Aorta (tissue), 5 donors: ENCODE measurements around the gene GALNT9. TPM values are rescaled to one million over a fixed set of nuclear protein-coding genes. Genes with fewer than 3 reads are reported as not detected.

ENCODE experiments used
- ATAC-seq: fragments of 200-7000 bp; cut with Tn5 transposase; one replicate; pipeline ENCODE4 v1.9.1; 2022; ENCODE audit warnings: moderate library complexity; ENCODE audit not compliant: low FRiP score
- DNase-seq, 2 donors: peaks; one replicate each; pipeline ENCODE4 v3.0.0-alpha.2; 2020
- H3K27ac ChIP-seq, 2 donors: one replicate each; pipeline ENCODE4 v1.5.1; 2013; ENCODE audit warnings: low read length in 2 of 2, mild to moderate bottlenecking in 2 of 2, moderate library complexity in 2 of 2, control low read depth in 1 of 2, inconsistent platforms in 1 of 2, low read depth in 1 of 2
- H3K27me3 ChIP-seq, 2 donors: one replicate each; pipeline ENCODE4 v1.6.1; 2013; ENCODE audit warnings: control low read depth in 1 of 2, low read length in 1 of 2, mild to moderate bottlenecking in 1 of 2, moderate library complexity in 1 of 2; ENCODE audit not compliant: insufficient read depth in 2 of 2, control insufficient read depth in 1 of 2
- H3K36me3 ChIP-seq, 2 donors: one replicate each; pipeline ENCODE4 v1.6.1; 2013; ENCODE audit warnings: control low read depth in 1 of 2, low read length in 1 of 2, mild to moderate bottlenecking in 1 of 2; ENCODE audit not compliant: insufficient read depth in 2 of 2, control insufficient read depth in 1 of 2
- H3K4me1 ChIP-seq, 2 donors: one replicate each; pipeline ENCODE4 v1.6.1; 2013; ENCODE audit warnings: low read length in 2 of 2, control low read depth in 1 of 2, mild to moderate bottlenecking in 1 of 2, moderate library complexity in 1 of 2; ENCODE audit not compliant: insufficient read depth in 2 of 2, control insufficient read depth in 1 of 2
- H3K4me3 ChIP-seq, 2 donors: one replicate each; pipeline ENCODE4 v1.5.1; 2013; ENCODE audit warnings: low read length in 2 of 2, control low read depth in 1 of 2, mild to moderate bottlenecking in 1 of 2
- H3K9me3 ChIP-seq: one replicate; pipeline ENCODE4 v1.6.1; 2013; ENCODE audit warnings: mild to moderate bottlenecking, low read length; ENCODE audit not compliant: control insufficient read depth
- WGBS, 2 donors: extraction: QIAGEN DNeasy Blood & Tissue Kit; methylation state at CpG; one replicate each; pipeline ENCODE4 v1.1.7; 2013; 5-methylcytosine and 5-hydroxymethylcytosine counted together
- intact Hi-C, 2 donors: fragments of 100-400 bp; cut with DNase I; formaldehyde crosslinking; loops; one replicate each; pipeline versions ENCODE4 v1.14.2 to v1.15.0; 2022
- polyA plus RNA-seq, 2 donors: library from polyadenylated mRNA; stranded (reverse); fragments of 200-250 nt; gene quantifications; one replicate each; pipeline ENCODE4 v1.2.3, GENCODE V29; 2013
- total RNA-seq, 2 donors: library from RNA; stranded (reverse); fragmentation: NEBNext Ultra II Directional; extraction: Animal tissue kit (Norgen Biotek cat#: 25700); gene quantifications; one replicate each; pipeline ENCODE4 v1.2.1, GENCODE V29; 2021
- donor health status: healthy with polysubstance abuse.
- donor health status: Bipolar disorder and iron deficiency.
- donor health status: DM: no; HTN: no; CAD: no.
- donor health status: DM: no; HTN: no; CAD: no.
- donor health status: DM: yes; HTN: yes; CAD: no.

The GALNT9 gene
- total and polyA plus RNA-seq, 4 donors, result 0.62 to 0.84 TPM; not detected in 2

DNA sequence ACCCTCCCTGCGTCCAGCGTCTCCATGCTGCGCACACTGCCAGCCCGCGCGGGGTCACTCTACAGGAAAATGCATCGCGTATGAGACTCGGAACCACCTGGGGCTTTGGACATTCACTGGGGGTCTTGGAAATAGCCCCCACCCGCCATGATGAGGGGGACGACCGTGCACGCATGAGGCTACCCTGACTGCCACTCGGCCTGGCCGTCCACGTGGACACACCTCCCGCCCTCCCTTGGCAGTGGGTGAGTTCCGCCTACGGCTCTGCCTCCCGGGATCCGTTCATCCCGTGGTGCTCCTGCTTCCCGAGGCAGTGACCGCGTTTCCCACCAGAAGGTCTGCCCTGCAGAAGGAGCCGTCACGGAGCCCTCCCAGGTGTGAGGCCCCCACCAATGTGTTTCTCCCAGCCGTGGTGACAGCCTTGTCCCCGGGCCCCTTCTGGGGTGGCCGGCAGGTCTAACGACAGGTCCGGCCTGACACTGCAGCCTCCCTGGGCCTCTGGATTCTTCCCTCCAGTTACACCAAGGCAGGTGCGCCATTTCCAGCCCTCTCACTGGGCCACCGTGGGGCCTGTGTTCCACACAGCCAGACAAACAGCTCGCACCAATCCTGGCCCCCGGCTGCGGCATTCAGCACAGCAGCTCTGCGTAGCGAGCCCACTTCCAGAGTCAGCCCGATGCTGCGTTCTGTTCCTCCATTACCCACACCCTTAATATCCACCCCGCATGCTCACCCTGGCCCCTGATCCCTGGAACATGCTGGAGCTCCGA lies 11.1 kb upstream of the GALNT9 start:
- Histone ChIP-seq H3K27ac (no peak overlapping the region), H3K36me3 (no peaks in the 10 kb centered on the region), H3K4me1 (no peaks in the 10 kb centered on the region), H3K9me3 (peaks cover 4% of the 10 kb centered on the region), H3K27me3 (no peaks in the 10 kb centered on the region), H3K4me3 (no peak overlapping the region)
- no peak for ATAC-seq
- intact Hi-C loops, result no loop called here
- DNase-seq, result no peak
- 80 to 85% methylated on average over 41 to 43 of the region's 43 CpGs for WGBS, 2 donors

DNA sequence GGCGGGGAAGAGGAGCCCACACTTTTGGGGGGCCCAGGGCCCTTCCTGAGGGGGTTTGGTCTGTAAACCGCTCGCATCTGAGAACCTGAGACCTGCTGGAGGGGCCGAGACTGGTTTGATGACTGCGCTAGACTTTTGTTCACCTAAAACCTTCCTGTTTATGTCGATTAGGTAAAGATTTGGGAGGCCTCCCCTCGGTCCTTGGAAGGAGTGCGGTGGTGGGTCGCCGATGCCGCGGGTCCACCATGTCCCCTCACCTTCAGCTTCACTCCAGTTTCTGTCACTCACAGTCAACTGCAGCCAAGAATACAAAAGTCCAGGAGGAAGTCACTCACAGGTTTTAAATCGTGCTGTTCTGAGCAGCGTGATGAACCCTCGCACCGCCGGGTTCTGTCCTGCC lies 10.5 kb upstream of the GALNT9 start:
- DNase-seq (no peak), ATAC-seq (no peak)
- Histone ChIP-seq H3K27ac (no peak overlapping the region), H3K36me3 (no peaks in the 10 kb centered on the region), H3K9me3 (peaks cover 4% of the 10 kb centered on the region), H3K27me3 (no peaks in the 10 kb centered on the region), H3K4me3 (no peak overlapping the region), H3K4me1 (no peaks in the 10 kb centered on the region)
- intact Hi-C loops, result no loop called here
- WGBS, 2 donors, result 78 to 85% methylated on average over 17 of the region's 17 CpGs

DNA sequence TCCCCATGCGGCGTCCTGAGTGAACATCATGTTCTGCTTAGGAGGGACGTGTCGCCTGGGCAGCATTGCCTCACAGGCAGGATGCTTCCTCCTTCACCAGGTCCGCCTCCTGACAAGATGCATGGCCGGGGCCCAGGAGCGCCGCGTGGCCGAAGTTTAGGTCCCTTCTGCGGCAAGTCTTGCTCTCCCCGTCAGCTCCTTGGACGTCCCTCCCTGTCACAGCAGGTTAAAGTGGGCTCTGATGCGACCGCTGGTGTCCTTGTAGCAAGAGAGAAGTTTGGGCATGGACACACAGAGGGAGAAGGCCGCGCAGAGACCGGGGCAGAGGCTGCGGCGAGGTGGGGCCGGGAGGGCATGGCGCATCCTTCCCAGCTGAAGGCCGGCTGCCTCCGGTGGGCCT lies 9.4 kb upstream of the GALNT9 start:
- H3K36me3 ChIP-seq, result no peaks in the 10 kb centered on the region
- no peaks in the 10 kb centered on the region for H3K27me3 ChIP-seq
- WGBS, 2 donors, result 80 to 84% methylated on average over 24 of the region's 24 CpGs
- no peaks in the 10 kb centered on the region for H3K4me1 ChIP-seq
- intact Hi-C loops, result no loop called here
- H3K9me3 ChIP-seq, result peaks cover 4% of the 10 kb centered on the region
- ATAC-seq, result no peak
- DNase-seq, result no peak
- no peak overlapping the region for H3K4me3 ChIP-seq
- no peak overlapping the region for H3K27ac ChIP-seq

DNA sequence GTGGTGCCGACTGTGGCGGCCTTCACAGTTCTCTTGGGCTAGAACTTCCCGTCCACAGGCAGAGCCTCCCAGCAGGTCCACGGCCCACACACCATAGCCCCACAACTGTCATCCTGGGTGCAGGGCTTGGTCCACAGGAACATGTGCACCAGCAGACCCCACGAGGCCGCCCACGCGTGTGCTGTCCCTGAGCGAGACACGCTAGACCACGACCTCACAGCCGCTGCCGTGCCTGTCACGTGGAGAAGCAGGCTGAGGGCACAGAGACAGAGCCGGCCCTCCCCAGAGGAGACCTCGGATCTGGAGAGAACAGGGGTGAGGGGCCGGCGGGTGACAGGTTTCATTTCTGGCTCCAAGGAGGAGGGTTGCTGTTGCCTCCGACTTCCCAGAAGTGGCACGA lies 8.9 kb upstream of the GALNT9 start:
- Histone ChIP-seq H3K36me3 (no peaks in the 10 kb centered on the region), H3K4me1 (no peaks in the 10 kb centered on the region), H3K27ac (no peak overlapping the region), H3K4me3 (no peak overlapping the region), H3K27me3 (no peaks in the 10 kb centered on the region), H3K9me3 (peaks cover 4% of the 10 kb centered on the region)
- intact Hi-C loops, result no loop called here
- no peak for ATAC-seq
- WGBS, 2 donors, result 86 to 89% methylated on average over 20 of the region's 20 CpGs
- DNase-seq, result no peak

DNA sequence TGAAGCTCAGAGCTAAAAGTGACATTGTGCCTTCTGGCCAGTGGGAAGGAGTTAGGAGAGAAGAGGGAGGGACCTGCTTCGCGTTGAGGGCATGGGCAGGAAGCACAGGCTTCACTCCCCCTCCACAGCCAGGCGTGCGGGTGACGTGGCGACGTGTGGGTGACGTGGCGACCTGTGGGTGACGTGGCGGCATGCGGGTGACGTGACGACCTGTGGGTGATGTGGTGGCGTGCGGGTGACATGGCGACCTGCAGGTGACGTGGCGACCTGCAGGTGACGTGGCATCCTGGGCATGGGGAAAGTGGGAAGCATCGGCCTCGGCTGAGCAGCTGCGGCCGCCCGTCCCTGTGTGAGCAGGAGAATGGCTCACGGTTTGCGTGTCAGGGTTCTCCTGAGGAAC lies 8.2 kb upstream of the GALNT9 start:
- intact Hi-C loops, result no loop called here
- Histone ChIP-seq H3K36me3 (no peaks in the 10 kb centered on the region), H3K4me3 (no peak overlapping the region), H3K4me1 (no peaks in the 10 kb centered on the region), H3K9me3 (peaks cover 4% of the 10 kb centered on the region), H3K27me3 (no peaks in the 10 kb centered on the region), H3K27ac (no peak overlapping the region)
- ATAC-seq (no peak), DNase-seq (no peak)
- 86 to 90% methylated on average over 27 of the region's 27 CpGs for WGBS, 2 donors

DNA sequence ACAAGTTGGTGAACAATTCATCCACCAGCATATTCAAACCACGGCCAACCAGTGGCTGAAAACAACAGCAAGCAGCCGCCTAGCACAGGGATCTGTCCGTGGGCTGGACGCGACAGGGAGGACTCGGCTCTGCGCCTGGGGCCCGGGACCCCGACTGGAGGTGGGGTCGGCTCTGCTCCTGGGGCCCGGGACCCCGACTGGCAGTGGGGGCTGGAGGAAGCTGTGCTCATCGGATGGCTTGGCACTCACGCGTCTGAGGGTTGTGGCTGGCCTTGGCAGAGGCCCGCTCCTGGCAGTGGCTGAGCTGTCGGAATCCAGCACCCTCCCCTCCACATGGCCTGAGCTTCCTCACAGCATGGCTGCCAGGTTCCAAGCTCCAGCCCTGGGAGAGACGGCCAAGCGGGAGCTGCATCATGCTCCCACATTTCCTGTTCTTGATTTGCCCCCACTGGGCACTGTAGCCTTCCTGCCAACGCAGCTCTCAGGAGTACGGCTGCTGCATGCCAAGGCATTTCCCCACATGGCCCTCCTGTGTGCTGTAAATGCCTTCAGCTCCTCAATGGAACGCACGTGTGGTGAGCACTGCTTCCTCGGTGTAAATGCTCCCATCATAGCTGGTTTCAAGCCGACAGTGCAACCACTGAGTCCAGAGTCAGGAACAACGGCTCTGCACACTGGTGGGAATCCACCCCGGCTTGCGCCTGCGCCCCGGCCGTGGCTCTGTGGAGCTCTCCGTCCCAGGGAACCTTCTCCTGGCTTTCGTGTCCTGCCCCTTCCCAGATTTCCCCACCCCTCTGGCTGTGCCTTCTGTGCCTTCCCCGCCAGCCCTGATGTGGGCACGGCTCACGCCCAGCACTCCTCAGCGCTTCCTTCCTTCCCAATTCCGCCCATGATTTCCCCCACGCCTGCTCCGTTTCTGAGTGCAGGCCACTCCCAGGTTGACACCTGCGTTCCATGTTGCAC lies 7.3 kb upstream of the GALNT9 start:
- no peak overlapping the region for H3K4me3 ChIP-seq
- no peaks in the 10 kb centered on the region for H3K36me3 ChIP-seq
- no peaks in the 10 kb centered on the region for H3K27me3 ChIP-seq
- no peak for DNase-seq
- peak; percentile 17 for ATAC-seq
- no peak overlapping the region for H3K27ac ChIP-seq
- no peaks in the 10 kb centered on the region for H3K4me1 ChIP-seq
- intact Hi-C loops, result no loop called here
- 84 to 88% methylated on average over 41 of the region's 41 CpGs for WGBS, 2 donors
- H3K9me3 ChIP-seq, result peaks cover 4% of the 10 kb centered on the region

DNA sequence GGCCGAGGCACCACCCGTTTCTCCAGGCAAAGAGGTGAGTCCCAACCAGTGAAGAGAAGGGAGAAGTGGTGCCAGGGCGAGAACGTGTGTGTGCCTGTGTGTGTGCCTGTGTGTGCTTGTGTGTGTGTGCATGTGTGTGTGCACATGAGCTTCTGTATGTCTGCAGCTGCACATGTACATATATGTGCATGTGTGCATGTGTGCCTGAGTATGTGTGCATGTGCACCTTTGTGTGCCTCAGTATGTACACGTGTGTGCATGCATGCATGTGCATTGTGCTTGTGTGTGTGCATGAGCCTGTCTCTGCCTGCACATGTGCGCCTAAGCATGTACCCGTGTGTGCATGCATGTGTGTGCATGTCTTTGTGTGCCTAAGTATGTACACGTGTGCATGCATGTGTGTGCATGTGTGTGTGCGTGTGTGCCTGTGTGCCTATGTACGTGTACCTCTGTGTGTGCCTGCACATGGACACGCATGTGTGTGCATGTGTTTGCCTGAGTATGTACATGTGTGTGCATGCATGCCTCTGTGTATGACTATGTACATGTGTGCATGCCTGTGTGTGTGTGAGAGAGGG lies 5.9 kb upstream of the GALNT9 start:
- no peaks in the 10 kb centered on the region for H3K27me3 ChIP-seq
- WGBS, 2 donors, result 85 to 86% methylated on average over 11 of the region's 11 CpGs
- peaks cover 4% of the 10 kb centered on the region for H3K9me3 ChIP-seq
- no peak for DNase-seq
- no peak overlapping the region for H3K4me3 ChIP-seq
- no peaks in the 10 kb centered on the region for H3K36me3 ChIP-seq
- H3K4me1 ChIP-seq, result no peaks in the 10 kb centered on the region
- H3K27ac ChIP-seq, result no peak overlapping the region
- intact Hi-C loops, result no loop called here
- no peak for ATAC-seq

DNA sequence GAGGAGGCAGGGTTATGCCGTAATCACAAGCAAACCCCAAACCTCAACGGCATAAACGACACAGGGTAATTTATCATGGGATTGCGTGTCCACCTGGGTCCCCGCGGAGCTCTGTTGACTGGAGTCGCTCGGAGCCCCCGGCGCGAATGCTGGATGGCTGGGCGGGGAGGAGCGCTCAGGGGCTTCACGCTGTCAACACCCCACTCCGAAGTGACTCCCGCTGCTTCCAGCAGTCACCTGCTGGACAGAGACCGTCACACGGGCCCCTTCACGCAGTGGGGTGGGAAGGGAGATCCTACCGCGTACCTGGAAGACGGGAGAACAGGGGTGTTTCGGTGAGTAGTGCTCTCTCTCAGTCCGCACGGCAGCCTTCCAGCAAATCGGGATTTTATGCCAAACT lies 4.4 kb upstream of the GALNT9 start:
- 72 to 74% methylated on average over 26 of the region's 26 CpGs for WGBS, 2 donors
- no peaks in the 10 kb centered on the region for H3K36me3 ChIP-seq
- peaks cover 4% of the 10 kb centered on the region for H3K9me3 ChIP-seq
- no peak overlapping the region for H3K27ac ChIP-seq
- ATAC-seq (no peak), DNase-seq (no peak)
- intact Hi-C loops, result no loop called here
- H3K4me1 ChIP-seq, result no peaks in the 10 kb centered on the region
- no peak overlapping the region for H3K4me3 ChIP-seq
- H3K27me3 ChIP-seq, result no peaks in the 10 kb centered on the region
